Mucosa of descending colon (tissue), 3 donors: Measurements from ENCODE around the gene FAM98B. TPM values are rescaled to one million over a fixed set of nuclear protein-coding genes. Genes with fewer than 3 reads are reported as not detected.

Source experiments
- ATAC-seq: fragments of 200-7000 bp; cut with Tn5 transposase; one replicate; pipeline ENCODE4 v1.9.1; 2020; ENCODE audit warnings: mild to moderate bottlenecking, moderate library complexity
- DNase-seq, 3 donors: peaks; one replicate each; pipeline ENCODE4 v3.0.0-alpha.2; 2020
- H3K36me3 ChIP-seq: fragments of 200-600 bp; one replicate; pipeline ENCODE4 v1.8.0; 2021; ENCODE audit warnings: low read depth, mild to moderate bottlenecking
- H3K4me1 ChIP-seq: fragments of 200-600 bp; one replicate; pipeline ENCODE4 v1.8.0; 2021; ENCODE audit warnings: low read depth, mild to moderate bottlenecking
- H3K4me3 ChIP-seq: fragments of 200-600 bp; one replicate; pipeline ENCODE4 v1.8.0; 2021; ENCODE audit warnings: mild to moderate bottlenecking
- H3K9me3 ChIP-seq: fragments of 200-600 bp; one replicate; pipeline ENCODE4 v1.8.0; 2021; ENCODE audit warnings: mild to moderate bottlenecking
- intact Hi-C, 2 donors: fragments of 100-400 bp; cut with DNase I in 1 of 2; cut with micrococcal nuclease in 1 of 2; formaldehyde crosslinking; loops; one replicate each; pipeline versions ENCODE4 v1.11.0 to v1.11.1; 2022; cut with DNase I, micrococcal nuclease
- total RNA-seq, 3 donors: library from RNA; stranded (reverse); fragmentation: NEBNext Ultra II Directional in 2 of 3; extraction: Animal tissue kit (Norgen Biotek cat#: 25700) in 2 of 3; gene quantifications; one replicate each; pipeline versions ENCODE4 v1.2.1 to v1.2.4, GENCODE V29; 2021 to 2023
- TF ChIP-seq, protein P1 (sequence below): fragments of 200-600 bp; IDR thresholded peaks from one replicate; pipeline ENCODE4 v1.8.0; 2022; ENCODE audit warnings: antibody characterized with exemption, mild to moderate bottlenecking
- donor health status: DM: no; HTN: no; CAD: no; lungs with moderate emphysema.
- donor health status: DM: no; HTN: no; CAD: no.
- donor health status: DM: no; HTN: yes; CAD: no.

FAM98B gene
- total RNA-seq, 3 donors from 2014 or later: 15.8 to 29.7 (median 21.9) TPM

DNA sequence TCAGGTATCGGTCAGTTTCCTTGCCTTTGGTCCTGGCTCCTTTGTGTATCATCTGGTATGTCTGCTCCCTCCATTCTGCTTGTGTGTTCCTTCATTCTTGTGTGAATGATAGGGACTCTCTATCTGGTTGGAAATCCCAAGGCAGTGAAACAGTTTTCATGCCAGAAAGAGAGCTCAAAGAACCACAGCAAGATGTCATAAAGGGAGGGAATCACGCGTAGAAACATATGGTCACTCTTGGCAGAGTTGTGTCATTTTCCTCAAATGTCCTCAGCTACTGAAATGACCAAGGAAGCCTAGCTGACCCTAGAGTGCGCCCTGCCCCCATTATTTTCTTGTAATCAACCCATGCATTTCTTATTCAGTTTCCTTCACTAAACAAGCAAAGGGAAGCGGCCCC is 62.7 kb downstream of the FAM98B start:
- no peak overlapping the region for H3K4me3 ChIP-seq
- no peak for ATAC-seq
- H3K9me3 ChIP-seq: no peaks in the 10 kb centered on the region
- no peaks in the 10 kb centered on the region for H3K36me3 ChIP-seq
- DNase-seq: no peak
- H3K4me1 ChIP-seq: no peaks in the 10 kb centered on the region
- intact Hi-C loops: no loop called here
- TF ChIP-seq, protein P1, sequence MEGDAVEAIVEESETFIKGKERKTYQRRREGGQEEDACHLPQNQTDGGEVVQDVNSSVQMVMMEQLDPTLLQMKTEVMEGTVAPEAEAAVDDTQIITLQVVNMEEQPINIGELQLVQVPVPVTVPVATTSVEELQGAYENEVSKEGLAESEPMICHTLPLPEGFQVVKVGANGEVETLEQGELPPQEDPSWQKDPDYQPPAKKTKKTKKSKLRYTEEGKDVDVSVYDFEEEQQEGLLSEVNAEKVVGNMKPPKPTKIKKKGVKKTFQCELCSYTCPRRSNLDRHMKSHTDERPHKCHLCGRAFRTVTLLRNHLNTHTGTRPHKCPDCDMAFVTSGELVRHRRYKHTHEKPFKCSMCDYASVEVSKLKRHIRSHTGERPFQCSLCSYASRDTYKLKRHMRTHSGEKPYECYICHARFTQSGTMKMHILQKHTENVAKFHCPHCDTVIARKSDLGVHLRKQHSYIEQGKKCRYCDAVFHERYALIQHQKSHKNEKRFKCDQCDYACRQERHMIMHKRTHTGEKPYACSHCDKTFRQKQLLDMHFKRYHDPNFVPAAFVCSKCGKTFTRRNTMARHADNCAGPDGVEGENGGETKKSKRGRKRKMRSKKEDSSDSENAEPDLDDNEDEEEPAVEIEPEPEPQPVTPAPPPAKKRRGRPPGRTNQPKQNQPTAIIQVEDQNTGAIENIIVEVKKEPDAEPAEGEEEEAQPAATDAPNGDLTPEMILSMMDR: no peak

DNA sequence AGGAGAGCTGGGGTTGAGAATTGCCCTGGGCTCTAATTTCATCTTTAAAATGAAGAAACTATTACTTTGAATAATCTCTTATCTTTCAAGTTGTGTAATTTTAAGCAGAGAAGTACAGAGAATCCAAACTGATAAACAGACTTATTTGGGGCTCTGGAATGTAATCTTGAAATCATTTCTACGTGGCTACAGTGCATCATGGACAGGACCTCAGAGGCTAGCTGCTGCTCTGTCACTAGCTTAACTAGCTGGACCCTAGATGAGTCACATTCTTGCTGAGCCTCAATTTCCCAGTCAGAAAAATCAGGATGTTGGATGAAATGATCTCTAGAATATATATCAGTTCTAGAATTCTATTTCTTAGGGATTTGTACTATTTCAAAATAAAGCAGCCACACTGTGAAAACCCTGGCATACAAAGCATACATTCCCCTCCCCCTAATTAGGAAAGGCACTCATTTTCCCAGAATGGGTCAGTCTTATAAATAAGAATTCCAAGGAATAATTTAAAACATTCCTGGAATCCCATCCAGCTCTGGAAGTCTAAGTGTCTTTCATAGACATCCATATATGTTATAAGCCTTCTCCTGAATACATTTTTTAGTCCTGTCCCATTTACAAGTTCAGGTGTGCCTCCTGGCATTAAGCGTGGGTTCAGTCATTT is 63.5 kb downstream of the FAM98B start:
- no peak for DNase-seq
- Histone ChIP-seq H3K9me3 (no peaks in the 10 kb centered on the region), H3K36me3 (no peaks in the 10 kb centered on the region), H3K4me1 (no peaks in the 10 kb centered on the region), H3K4me3 (no peak overlapping the region)
- no peak for ATAC-seq
- intact Hi-C loops: no loop called here
- TF ChIP-seq, protein P1: no peak

DNA sequence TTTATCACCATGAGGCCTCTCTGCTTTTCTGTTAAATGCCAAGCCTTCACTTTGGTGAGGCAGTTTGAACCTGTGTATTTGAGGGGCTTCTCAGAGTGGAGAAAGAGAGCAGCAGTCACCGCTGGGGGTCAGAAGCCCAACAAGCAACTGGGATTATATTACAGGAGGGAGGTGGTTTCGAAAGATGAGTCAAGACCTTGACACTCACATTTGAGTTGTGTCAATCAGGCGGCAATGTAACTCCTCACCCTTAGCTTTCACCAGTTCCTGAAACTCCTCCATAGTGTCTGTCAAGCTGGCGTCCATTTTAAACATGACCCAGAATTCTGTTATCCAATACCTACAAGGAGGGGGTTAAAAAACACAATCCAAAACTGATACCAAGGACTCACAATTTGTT is 64.2 kb downstream of the FAM98B start:
- TF ChIP-seq, protein P1: no peak
- H3K36me3 ChIP-seq: no peaks in the 10 kb centered on the region
- intact Hi-C loops: no loop called here
- DNase-seq (no peak), ATAC-seq (no peak)
- H3K9me3 ChIP-seq: no peaks in the 10 kb centered on the region
- H3K4me1 ChIP-seq: no peaks in the 10 kb centered on the region
- no peak overlapping the region for H3K4me3 ChIP-seq

DNA sequence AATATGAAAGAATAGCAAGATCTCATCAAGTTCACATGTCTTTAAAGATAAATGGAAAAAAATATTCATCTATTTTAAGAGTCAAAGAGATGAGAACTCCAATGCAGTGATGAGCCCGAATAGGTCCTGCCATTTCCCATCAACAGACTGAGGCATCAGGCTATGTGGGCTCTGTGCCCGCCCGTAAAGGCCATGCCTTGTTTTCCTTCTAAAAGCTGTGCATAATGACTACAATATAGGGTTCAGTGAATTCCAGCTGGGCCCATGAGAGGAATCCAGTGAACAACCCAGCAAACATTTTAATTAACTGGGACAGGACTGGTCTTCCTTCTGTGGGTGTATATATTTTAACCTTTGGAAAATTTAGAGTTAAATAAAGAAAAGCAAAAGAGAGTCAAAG is 66.1 kb downstream of the FAM98B start:
- DNase-seq: no peak
- intact Hi-C loops: no loop called here
- H3K36me3 ChIP-seq: no peaks in the 10 kb centered on the region

DNA sequence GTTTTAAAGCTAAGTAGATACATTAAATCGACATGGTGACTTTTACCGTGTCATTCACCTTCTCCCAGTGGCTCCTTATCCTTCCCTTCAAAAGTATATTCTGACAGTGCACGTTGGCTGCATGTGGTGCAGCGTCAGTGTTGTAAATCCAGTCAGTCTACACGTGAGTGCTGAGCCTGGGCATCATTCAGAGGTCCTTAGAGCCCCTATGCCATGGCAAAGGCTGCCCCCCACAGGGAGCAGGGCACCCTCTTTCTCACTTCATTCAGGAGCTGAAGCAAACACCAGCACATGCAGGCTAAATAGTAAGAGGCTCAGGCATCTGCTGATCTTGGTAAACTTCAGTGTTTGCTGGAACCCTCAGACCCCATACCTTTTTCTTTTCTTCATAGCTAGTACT is 67.4 kb downstream of the FAM98B start:
- Histone ChIP-seq H3K36me3 (no peaks in the 10 kb centered on the region), H3K4me1 (no peaks in the 10 kb centered on the region), H3K4me3 (no peak overlapping the region), H3K9me3 (no peaks in the 10 kb centered on the region)
- TF ChIP-seq, protein P1: no peak
- intact Hi-C loops: no loop called here
- ATAC-seq (no peak), DNase-seq (no peak)

More for the DNA sequence above, 66.1 kb downstream of the FAM98B start:
- TF ChIP-seq, protein P1: no peak
- H3K4me3 ChIP-seq: no peak overlapping the region
- no peaks in the 10 kb centered on the region for H3K9me3 ChIP-seq
- no peak for ATAC-seq
- no peaks in the 10 kb centered on the region for H3K4me1 ChIP-seq

- intact Hi-C loops: no loop called here
- no peak for DNase-seq
- Histone ChIP-seq H3K4me1 (no peaks in the 10 kb centered on the region), H3K4me3 (no peak overlapping the region), H3K9me3 (no peaks in the 10 kb centered on the region), H3K36me3 (no peaks in the 10 kb centered on the region)
- no peak for ATAC-seq
- TF ChIP-seq, protein P1: no peak
These were observed 69.0 kb downstream of the FAM98B start for GRCh38 chr15:38522922-38523321.
